H1 (cell line): Measurements from ENCODE around the gene GRID2.

Experiments
- BRCA1 ChIP-seq: IDR thresholded peaks from 2 replicates; pipeline ENCODE4 v1.6.1; 2012; ENCODE audit warnings: low read depth, low read length, improper control_type of control experiment
- CTBP2 ChIP-seq: IDR thresholded peaks from 2 replicates; pipeline ENCODE4 v1.7.0; 2011; ENCODE audit warnings: borderline replicate concordance, mild to moderate bottlenecking, moderate library complexity, mixed read lengths, low read length; ENCODE audit not compliant: insufficient read depth, insufficient read length
- EZH2 ChIP-seq: fragments of 200-600 bp; sonication (generic); IDR thresholded peaks from 2 replicates; pipeline ENCODE4 v1.7.1; 2012; ENCODE audit warnings: low read depth, mild to moderate bottlenecking, moderate library complexity, low read length, inconsistent platforms; ENCODE audit not compliant: severe bottlenecking
- JUN ChIP-seq: IDR thresholded peaks from 2 replicates; pipeline ENCODE4 v1.6.1; 2011; ENCODE audit warnings: low read depth, mild to moderate bottlenecking, improper control_type of control experiment, low read length
- NANOG ChIP-seq: IDR thresholded peaks from 2 replicates; pipeline ENCODE4 v1.6.1; 2011; ENCODE audit warnings: low read length, low read depth, mild to moderate bottlenecking, inconsistent platforms; ENCODE audit not compliant: insufficient read depth, poor library complexity, severe bottlenecking
- NRF1 ChIP-seq: IDR thresholded peaks from 2 replicates; pipeline ENCODE4 v1.6.1; 2011; ENCODE audit warnings: mild to moderate bottlenecking, low read depth, low read length, improper control_type of control experiment
- POLR2A ChIP-seq, 2 experiments: IDR thresholded peaks; 1 replicate in 1 of 2; 2 replicates in 1 of 2; pipeline ENCODE4 v1.6.1; 2011; ENCODE audit warnings: low read depth in 2 of 2, low read length in 2 of 2, mild to moderate bottlenecking in 2 of 2; ENCODE audit errors: control extremely low read depth in 1 of 2
- RAD21 ChIP-seq, 2 experiments: IDR thresholded peaks in 1 of 2; conservative IDR thresholded peaks in 1 of 2; 2 replicates each; pipeline ENCODE4 v1.6.1; 2011; ENCODE audit warnings: low read depth in 2 of 2, low read length in 2 of 2, improper control_type of control experiment in 1 of 2, inconsistent platforms in 1 of 2, mild to moderate bottlenecking in 1 of 2, moderate library complexity in 1 of 2
- SIN3A ChIP-seq, 2 experiments: IDR thresholded peaks in 1 of 2; conservative IDR thresholded peaks in 1 of 2; 2 replicates each; pipeline ENCODE4 v1.6.1; 2011 to 2012; ENCODE audit warnings: low read length in 2 of 2, improper control_type of control experiment in 1 of 2, low read depth in 1 of 2, mild to moderate bottlenecking in 1 of 2
- SP4 ChIP-seq: IDR thresholded peaks from 2 replicates; pipeline ENCODE4 v1.6.1; 2012; ENCODE audit warnings: low read length, inconsistent platforms
- TAF1 ChIP-seq: IDR thresholded peaks from 2 replicates; pipeline ENCODE4 v1.6.1; 2011; ENCODE audit warnings: mild to moderate bottlenecking, low read depth, low read length
- TF ChIP-seq, protein P1 (sequence below): IDR thresholded peaks from 2 replicates; pipeline ENCODE4 v1.6.1; 2012; ENCODE audit warnings: inconsistent platforms
- TF ChIP-seq, protein P2 (sequence below), 3 experiments: IDR thresholded peaks; 1 replicate in 2 of 3; 2 replicates in 1 of 3; pipeline versions ENCODE4 v1.5.1 to v1.6.1; 2011; ENCODE audit warnings: low read length in 3 of 3, mild to moderate bottlenecking in 3 of 3, inconsistent platforms in 2 of 3, low read depth in 1 of 3, moderate library complexity in 1 of 3; ENCODE audit not compliant: insufficient read depth in 1 of 3; ENCODE audit errors: control extremely low read depth in 1 of 3
- TF ChIP-seq, protein P3 (sequence below): IDR thresholded peaks from 2 replicates; pipeline ENCODE4 v1.6.1; 2011; ENCODE audit warnings: low read length, improper control_type of control experiment

DNA sequence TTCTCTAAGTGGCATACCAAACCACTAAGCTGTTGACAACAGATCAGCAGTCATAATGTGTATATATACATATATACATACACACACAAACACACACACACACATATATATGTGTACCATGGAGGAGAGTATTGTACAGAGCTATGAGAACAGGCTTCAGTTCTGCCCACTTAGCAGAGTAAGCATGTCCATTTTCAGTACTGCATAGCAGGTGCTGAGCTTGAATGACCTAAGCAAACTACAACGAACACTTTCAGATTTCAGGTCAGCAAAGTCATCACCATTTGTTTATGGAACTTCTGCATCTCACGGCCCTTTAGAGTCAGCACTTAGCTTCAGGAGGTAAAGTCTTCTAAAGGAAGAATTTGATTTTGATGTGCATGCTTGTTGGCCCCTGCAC lies 789.0 kb downstream of the GRID2 start:
- no peak for TF ChIP-seq RAD21 (IDR thresholded peaks at IDR 0.05 in 1 of 2, conservative IDR thresholded peaks at IDR 0.05 in 1 of 2; ENCODE audit: low read depth in 2 of 2, low read length in 2 of 2)
- no peak for TF ChIP-seq NANOG
- TF ChIP-seq, protein P1, sequence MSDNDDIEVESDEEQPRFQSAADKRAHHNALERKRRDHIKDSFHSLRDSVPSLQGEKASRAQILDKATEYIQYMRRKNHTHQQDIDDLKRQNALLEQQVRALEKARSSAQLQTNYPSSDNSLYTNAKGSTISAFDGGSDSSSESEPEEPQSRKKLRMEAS, result no peak
- no peak for TF ChIP-seq POLR2A (IDR thresholded peaks at IDR 0.05; ENCODE audit: control extremely low read depth in 1 of 2, low read depth in 2 of 2, low read length in 2 of 2)
- no peak for TF ChIP-seq SIN3A (conservative IDR thresholded peaks at IDR 0.05 in 1 of 2, IDR thresholded peaks at IDR 0.05 in 1 of 2; ENCODE audit: low read depth in 1 of 2, low read length in 2 of 2)
- no peak for TF ChIP-seq NRF1
- TF ChIP-seq, protein P2, sequence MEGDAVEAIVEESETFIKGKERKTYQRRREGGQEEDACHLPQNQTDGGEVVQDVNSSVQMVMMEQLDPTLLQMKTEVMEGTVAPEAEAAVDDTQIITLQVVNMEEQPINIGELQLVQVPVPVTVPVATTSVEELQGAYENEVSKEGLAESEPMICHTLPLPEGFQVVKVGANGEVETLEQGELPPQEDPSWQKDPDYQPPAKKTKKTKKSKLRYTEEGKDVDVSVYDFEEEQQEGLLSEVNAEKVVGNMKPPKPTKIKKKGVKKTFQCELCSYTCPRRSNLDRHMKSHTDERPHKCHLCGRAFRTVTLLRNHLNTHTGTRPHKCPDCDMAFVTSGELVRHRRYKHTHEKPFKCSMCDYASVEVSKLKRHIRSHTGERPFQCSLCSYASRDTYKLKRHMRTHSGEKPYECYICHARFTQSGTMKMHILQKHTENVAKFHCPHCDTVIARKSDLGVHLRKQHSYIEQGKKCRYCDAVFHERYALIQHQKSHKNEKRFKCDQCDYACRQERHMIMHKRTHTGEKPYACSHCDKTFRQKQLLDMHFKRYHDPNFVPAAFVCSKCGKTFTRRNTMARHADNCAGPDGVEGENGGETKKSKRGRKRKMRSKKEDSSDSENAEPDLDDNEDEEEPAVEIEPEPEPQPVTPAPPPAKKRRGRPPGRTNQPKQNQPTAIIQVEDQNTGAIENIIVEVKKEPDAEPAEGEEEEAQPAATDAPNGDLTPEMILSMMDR (IDR thresholded peaks at IDR 0.05; ENCODE audit: control extremely low read depth in 1 of 3, insufficient read depth in 1 of 3, low read depth in 1 of 3, low read length in 3 of 3), result no peak
- no peak for TF ChIP-seq EZH2
- no peak for TF ChIP-seq JUN
- TF ChIP-seq TAF1, result no peak
- TF ChIP-seq SP4, result no peak
- TF ChIP-seq CTBP2, result no peak
- TF ChIP-seq, protein P3, sequence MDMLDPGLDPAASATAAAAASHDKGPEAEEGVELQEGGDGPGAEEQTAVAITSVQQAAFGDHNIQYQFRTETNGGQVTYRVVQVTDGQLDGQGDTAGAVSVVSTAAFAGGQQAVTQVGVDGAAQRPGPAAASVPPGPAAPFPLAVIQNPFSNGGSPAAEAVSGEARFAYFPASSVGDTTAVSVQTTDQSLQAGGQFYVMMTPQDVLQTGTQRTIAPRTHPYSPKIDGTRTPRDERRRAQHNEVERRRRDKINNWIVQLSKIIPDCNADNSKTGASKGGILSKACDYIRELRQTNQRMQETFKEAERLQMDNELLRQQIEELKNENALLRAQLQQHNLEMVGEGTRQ, result no peak
- TF ChIP-seq BRCA1, result no peak
